Breast epithelium (tissue), 4 donors: ENCODE data around the gene ACOXL. TPM values are rescaled to one million over a fixed set of nuclear protein-coding genes. Genes with fewer than 3 reads are reported as not detected.

Source experiments
- DNase-seq, 2 donors: peaks; one replicate each; pipeline ENCODE4 v3.0.0-alpha.2; 2019; ENCODE audit warnings: low spot score in 2 of 2
- H3K27ac ChIP-seq, 2 donors: fragments of 200-600 bp; sonication (generic) in 1 of 2; one replicate each; pipeline ENCODE4 v1.5.1; 2016 to 2019; ENCODE audit warnings: mild to moderate bottlenecking in 1 of 2
- H3K27me3 ChIP-seq, 2 donors: fragments of 200-600 bp; sonication (generic) in 1 of 2; one replicate each; pipeline versions ENCODE4 v1.5.1 to v1.6.0; 2017 to 2019; ENCODE audit warnings: control low read depth in 1 of 2, mild to moderate bottlenecking in 1 of 2
- H3K36me3 ChIP-seq: fragments of 200-600 bp; one replicate; pipeline ENCODE4 v1.5.1; 2019
- H3K4me1 ChIP-seq, 2 donors: fragments of 200-600 bp; sonication (generic); one replicate each; pipeline ENCODE4 v1.5.1; 2016 to 2019; ENCODE audit warnings: control low read depth in 1 of 2
- H3K4me3 ChIP-seq, 3 donors: fragments of 200-600 bp; sonication (generic); 1 replicate in 2 of 3; 2 replicates in 1 of 3; pipeline ENCODE4 v1.5.1; 2016 to 2019; ENCODE audit warnings: mild to moderate bottlenecking in 3 of 3, moderate library complexity in 2 of 3
- H3K9me3 ChIP-seq, 2 donors: fragments of 200-600 bp; sonication (generic) in 1 of 2; one replicate each; pipeline ENCODE4 v1.5.1; 2016 to 2019; ENCODE audit warnings: control low read depth in 1 of 2
- POLR2A ChIP-seq: fragments of 450-650 bp; IDR thresholded peaks from one replicate; pipeline ENCODE4 v1.6.1; 2016; ENCODE audit warnings: antibody characterized with exemption, mild to moderate bottlenecking, moderate library complexity
- POLR2AphosphoS5 ChIP-seq, 3 donors: sonication (generic); formaldehyde crosslinking; IDR thresholded peaks; one replicate each; pipeline ENCODE4 v1.6.1; 2017; ENCODE audit warnings: antibody characterized with exemption in 3 of 3
- intact Hi-C: fragments of 100-400 bp; cut with DNase I; formaldehyde crosslinking; loops from one replicate; pipeline ENCODE4 v1.15.1; 2023; ENCODE audit warnings: low total_unique reads
- total RNA-seq, 3 donors: library from RNA; depleted of rRNA; stranded (reverse); fragments of >200 nt; gene quantifications; one replicate each; pipeline ENCODE4 v1.1.0, GENCODE V29; 2016
- TF ChIP-seq, protein P1 (sequence below), 3 donors: fragments of 450-650 bp; IDR thresholded peaks; one replicate each; pipeline ENCODE4 v1.5.1; 2016 to 2017; ENCODE audit warnings: antibody characterized with exemption in 3 of 3, mild to moderate bottlenecking in 3 of 3, moderate library complexity in 3 of 3

The ACOXL gene
- total RNA-seq, 3 donors from 2014 or later: not detected

DNA sequence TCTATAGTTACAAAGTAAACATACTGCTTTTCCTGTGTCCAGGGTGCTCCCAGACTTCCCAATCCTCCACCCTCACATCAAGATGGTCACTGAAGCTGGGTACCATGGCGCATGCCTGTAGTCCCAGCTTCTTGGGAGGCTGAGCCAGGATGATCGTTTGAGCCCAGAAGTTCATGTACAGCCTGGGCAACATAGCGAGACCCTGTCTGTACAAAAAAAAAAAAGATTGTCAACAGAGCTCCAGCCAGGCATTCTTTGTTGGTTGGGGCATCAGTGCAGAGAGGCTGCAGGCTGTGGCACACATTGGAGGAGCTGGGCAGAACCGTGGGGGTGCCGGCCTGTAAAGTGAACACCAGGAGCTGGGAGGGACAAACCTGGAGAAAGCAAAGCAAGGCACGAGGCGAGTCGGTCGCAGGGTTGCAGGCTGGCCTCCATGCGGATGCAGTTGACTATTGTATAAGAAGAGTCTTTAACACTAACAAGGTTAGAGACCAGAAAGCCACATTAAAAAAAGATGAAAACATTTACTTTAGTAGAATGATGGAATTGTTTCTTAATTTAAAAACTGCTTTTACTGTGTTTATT lies 51.8 kb downstream of the ACOXL start:
- DNase-seq: no peak
- intact Hi-C loops: no loop called here
- TF ChIP-seq POLR2A (no peak), POLR2AphosphoS5 (IDR thresholded peaks at IDR 0.05) (no peak)
- TF ChIP-seq, protein P1, sequence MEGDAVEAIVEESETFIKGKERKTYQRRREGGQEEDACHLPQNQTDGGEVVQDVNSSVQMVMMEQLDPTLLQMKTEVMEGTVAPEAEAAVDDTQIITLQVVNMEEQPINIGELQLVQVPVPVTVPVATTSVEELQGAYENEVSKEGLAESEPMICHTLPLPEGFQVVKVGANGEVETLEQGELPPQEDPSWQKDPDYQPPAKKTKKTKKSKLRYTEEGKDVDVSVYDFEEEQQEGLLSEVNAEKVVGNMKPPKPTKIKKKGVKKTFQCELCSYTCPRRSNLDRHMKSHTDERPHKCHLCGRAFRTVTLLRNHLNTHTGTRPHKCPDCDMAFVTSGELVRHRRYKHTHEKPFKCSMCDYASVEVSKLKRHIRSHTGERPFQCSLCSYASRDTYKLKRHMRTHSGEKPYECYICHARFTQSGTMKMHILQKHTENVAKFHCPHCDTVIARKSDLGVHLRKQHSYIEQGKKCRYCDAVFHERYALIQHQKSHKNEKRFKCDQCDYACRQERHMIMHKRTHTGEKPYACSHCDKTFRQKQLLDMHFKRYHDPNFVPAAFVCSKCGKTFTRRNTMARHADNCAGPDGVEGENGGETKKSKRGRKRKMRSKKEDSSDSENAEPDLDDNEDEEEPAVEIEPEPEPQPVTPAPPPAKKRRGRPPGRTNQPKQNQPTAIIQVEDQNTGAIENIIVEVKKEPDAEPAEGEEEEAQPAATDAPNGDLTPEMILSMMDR (IDR thresholded peaks at IDR 0.05): no peak
- H3K27me3 ChIP-seq: peaks cover 0 to 12% of the 10 kb centered on the region in 2 donors
- no peaks in the 10 kb centered on the region for H3K9me3 ChIP-seq
- no peak overlapping the region for H3K27ac ChIP-seq
- no peak overlapping the region for H3K4me3 ChIP-seq
- H3K36me3 ChIP-seq: no peaks in the 10 kb centered on the region
- no peaks in the 10 kb centered on the region for H3K4me1 ChIP-seq

DNA sequence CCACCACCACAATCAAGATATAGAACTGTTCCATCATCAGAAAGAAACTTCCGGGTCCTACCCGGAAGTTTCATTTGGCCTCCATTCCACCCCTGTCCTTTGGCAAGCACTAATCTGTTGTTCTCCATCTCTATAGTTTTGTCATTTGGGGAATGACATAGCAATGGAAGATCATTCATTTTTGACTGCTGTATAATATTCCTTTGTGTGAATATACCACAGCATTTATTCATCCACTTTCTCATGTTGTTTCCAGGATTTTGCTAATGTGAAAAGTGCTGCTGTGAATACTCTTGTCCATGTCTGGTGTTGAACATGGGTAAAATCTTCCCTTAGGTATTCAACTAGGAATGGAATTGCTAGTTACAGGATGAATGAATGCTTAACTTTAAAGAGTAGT lies 53.1 kb downstream of the ACOXL start:
- H3K9me3 ChIP-seq: no peaks in the 10 kb centered on the region
- intact Hi-C loops: no loop called here
- DNase-seq: no peak
- no peak overlapping the region for H3K27ac ChIP-seq
- no peak overlapping the region for H3K4me3 ChIP-seq
- H3K27me3 ChIP-seq: peaks cover 0 to 12% of the 10 kb centered on the region in 2 donors
- TF ChIP-seq, protein P1 (IDR thresholded peaks at IDR 0.05): no peak
- TF ChIP-seq POLR2AphosphoS5 (IDR thresholded peaks at IDR 0.05): no peak
- TF ChIP-seq POLR2A: no peak
- H3K4me1 ChIP-seq: no peaks in the 10 kb centered on the region
- H3K36me3 ChIP-seq: no peaks in the 10 kb centered on the region

DNA sequence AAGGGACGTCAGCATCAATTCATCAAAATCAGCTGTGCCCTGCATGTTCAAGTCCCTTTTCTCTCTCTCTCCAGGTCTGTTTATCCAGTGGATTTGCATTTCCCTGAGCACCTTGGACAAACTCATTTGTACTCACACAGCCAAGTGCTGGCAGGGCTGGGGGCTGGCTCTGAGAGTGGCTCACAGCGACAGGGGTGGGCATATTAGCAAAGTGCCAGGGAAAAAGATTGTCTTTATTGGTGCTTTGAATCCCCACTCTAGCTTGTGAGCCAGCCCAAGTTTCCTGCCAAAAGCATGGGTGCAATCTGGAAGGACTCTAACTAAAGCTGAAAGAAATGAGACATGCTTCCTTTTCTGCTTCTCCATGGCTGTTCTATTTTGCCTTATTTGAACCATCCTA lies 56.6 kb downstream of the ACOXL start:
- peaks cover 0 to 26% of the 10 kb centered on the region in 2 donors for H3K27me3 ChIP-seq
- H3K9me3 ChIP-seq: no peaks in the 10 kb centered on the region
- H3K4me1 ChIP-seq: no peaks in the 10 kb centered on the region
- H3K27ac ChIP-seq: no peak overlapping the region
- intact Hi-C loops: no loop called here
- H3K36me3 ChIP-seq: no peaks in the 10 kb centered on the region
- DNase-seq: no peak
- H3K4me3 ChIP-seq: no peak overlapping the region
- TF ChIP-seq, protein P1 (IDR thresholded peaks at IDR 0.05): no peak
- TF ChIP-seq POLR2A: no peak
- no peak for TF ChIP-seq POLR2AphosphoS5 (IDR thresholded peaks at IDR 0.05)

DNA sequence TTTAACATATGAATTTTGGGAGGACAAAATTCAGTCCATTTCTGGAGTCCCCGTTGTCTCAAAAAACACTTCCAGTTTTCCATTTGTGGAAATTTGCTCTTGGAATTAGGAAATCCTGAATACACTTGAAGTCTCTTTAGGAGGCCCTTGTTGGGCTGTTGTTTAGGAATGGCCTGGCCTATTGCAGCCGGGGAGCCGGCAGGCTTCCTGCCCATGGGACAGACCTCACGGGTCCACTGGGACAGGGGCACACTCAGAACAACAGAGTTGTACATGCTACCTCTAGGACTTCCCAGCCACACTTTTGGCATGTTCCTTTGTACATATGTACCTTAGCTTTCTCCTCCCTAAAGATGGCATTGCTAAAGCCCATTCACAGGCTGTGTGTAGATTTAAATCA lies 57.3 kb downstream of the ACOXL start:
- no peak for DNase-seq
- no peak for TF ChIP-seq POLR2A
- TF ChIP-seq POLR2AphosphoS5 (IDR thresholded peaks at IDR 0.05): no peak
- TF ChIP-seq, protein P1 (IDR thresholded peaks at IDR 0.05): no peak
- Histone ChIP-seq H3K27me3 (peaks cover 0 to 33% of the 10 kb centered on the region in 2 donors), H3K27ac (no peak overlapping the region), H3K4me1 (no peaks in the 10 kb centered on the region), H3K9me3 (no peaks in the 10 kb centered on the region), H3K36me3 (no peaks in the 10 kb centered on the region), H3K4me3 (no peak overlapping the region)
- intact Hi-C loops: no loop called here

DNA sequence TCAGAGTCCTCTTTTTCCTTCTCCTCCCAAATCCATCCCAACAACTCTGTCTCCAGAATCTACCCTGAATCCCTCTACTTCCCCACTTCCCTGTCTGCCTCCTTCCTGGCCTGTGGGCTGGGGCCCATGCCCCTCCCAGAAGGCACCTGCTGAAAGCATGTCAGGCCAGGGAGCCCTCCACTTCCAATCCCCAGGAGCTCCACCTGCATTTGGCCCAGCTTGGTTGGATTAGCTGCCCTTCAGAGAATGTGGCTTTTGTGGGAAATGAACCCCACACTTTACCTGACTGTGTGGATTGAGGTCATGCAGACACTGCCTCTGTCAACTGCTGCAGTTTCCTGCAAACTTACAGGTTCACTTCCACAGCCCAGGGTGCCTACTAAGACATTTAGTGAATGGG lies 58.5 kb downstream of the ACOXL start:
- H3K4me1 ChIP-seq: no peaks in the 10 kb centered on the region
- TF ChIP-seq POLR2AphosphoS5 (IDR thresholded peaks at IDR 0.05): no peak
- TF ChIP-seq, protein P1 (IDR thresholded peaks at IDR 0.05): no peak
- no peak for TF ChIP-seq POLR2A
- no peak for DNase-seq
- H3K36me3 ChIP-seq: no peaks in the 10 kb centered on the region
- H3K9me3 ChIP-seq: no peaks in the 10 kb centered on the region
- intact Hi-C loops: no loop called here
- peaks cover 0 to 35% of the 10 kb centered on the region in 2 donors for H3K27me3 ChIP-seq
- no peak overlapping the region for H3K4me3 ChIP-seq
- H3K27ac ChIP-seq: no peak overlapping the region
